ENCODE results near the gene CEP85.

DNA sequence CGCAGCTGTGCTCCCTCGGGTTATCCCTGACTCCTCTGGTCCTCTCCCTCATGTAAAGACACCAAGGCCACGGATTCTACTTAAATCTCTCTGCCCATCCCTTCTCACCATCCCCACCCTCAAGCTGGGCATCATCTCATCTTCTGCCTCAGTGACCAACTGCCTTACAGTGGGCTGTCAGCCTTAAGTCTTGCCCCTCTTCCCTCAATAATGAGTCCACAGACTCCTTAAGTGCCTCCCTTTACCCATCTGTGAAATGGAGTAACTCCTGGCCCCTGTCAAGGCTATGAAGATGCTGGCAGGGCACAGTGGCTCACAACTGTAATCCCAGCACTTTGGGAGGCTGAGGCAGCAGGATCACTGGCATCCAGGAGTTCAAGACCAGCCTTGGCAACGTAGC is 57.9 kb downstream of the CEP85 start:
- no peak for TF ChIP-seq POLR2A (IDR thresholded peaks at IDR 0.05; ENCODE audit: insufficient read depth in 1 of 2, low read depth in 2 of 2, low read length in 2 of 2)
- no peak for TF ChIP-seq CTCF (CRISPR knock-in tag; IDR thresholded peaks at IDR 0.05)
- TF ChIP-seq ZNF431 (CRISPR knock-in tag; IDR thresholded peaks at IDR 0.05; ENCODE audit: borderline replicate concordance, low read depth), result no peak
- no peak for TF ChIP-seq KDM5B (CRISPR knock-in tag; IDR thresholded peaks at IDR 0.05; ENCODE audit: borderline replicate concordance)
- TF ChIP-seq ETV6 (CRISPR knock-in tag; conservative IDR thresholded peaks at IDR 0.05), result no peak
- TF ChIP-seq FOXA3 (CRISPR knock-in tag; IDR thresholded peaks at IDR 0.05), result no peak
- no peak for TF ChIP-seq ZNF558 (CRISPR knock-in tag; IDR thresholded peaks at IDR 0.05; ENCODE audit: borderline replicate concordance)

All from HepG2 (cell line).